ENCODE data around the gene PXDN.

DNA sequence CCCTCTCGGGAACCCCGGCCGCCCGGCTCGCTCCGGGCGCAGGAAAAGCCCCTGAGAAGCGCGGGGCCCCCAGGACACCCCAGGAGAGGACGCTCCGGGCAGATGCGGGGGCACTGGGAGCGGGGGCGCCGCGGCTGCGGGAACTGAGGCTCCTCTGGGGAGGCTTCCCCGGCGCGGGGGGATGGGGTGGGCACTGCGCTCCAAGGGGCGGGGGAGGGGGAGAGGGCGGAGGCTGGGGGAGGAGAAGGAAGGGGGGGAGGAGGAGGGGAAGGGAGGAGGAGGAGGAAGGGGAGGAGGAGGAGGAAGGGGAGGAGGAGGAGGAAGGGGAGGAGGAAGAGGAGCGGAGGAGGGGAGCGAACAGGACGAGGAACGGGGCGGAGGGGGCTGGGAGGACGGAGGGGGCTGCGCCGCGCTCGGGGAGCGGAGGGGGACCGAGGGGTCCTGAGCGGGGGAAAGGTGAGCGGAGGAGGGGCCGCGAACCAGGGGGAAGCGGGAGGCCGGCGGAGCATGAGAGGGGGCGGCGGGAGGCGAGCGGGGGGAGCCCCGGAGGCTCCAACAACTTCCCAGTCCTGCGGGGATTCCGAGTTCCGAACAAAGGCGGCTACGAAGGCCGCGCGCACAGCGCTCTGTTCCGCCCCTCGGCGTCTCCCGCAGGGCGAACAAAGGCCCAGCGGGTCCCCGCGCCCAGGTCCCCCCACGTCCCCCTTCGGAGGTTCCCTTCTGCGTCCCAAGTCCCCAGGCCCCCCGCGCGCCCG lies 742 bp downstream of the PXDN start:
- TF ChIP-seq EZH2 (conservative IDR thresholded peaks at IDR 0.05; ENCODE audit: low read depth, low read length) (no peak), ELF1 (CRISPR knock-in tag; IDR thresholded peaks at IDR 0.05) (no peak), MXI1 (IDR thresholded peaks at IDR 0.05; ENCODE audit: borderline replicate concordance, low read depth, low read length) (no peak), MAZ (IDR thresholded peaks at IDR 0.05; ENCODE audit: borderline replicate concordance, low read depth, low read length) (no peak), MAZ (CRISPR knock-in tag; IDR thresholded peaks at IDR 0.05; ENCODE audit: low read depth) (no peak), TCF7 (IDR thresholded peaks at IDR 0.05; ENCODE audit: low read depth) (no peak), ZNF547 (CRISPR knock-in tag; IDR thresholded peaks at IDR 0.05) (no peak), PREB (CRISPR knock-in tag; IDR thresholded peaks at IDR 0.05) (no peak), HNRNPLL (IDR thresholded peaks at IDR 0.05; ENCODE audit: low read depth, low read length, poor library complexity, severe bottlenecking) (no peak), USF2 (IDR thresholded peaks at IDR 0.05; ENCODE audit: low read depth, low read length) (no peak), USF2 (CRISPR knock-in tag; IDR thresholded peaks at IDR 0.05; ENCODE audit: borderline replicate concordance) (no peak)
- TF ChIP-seq, protein P1, sequence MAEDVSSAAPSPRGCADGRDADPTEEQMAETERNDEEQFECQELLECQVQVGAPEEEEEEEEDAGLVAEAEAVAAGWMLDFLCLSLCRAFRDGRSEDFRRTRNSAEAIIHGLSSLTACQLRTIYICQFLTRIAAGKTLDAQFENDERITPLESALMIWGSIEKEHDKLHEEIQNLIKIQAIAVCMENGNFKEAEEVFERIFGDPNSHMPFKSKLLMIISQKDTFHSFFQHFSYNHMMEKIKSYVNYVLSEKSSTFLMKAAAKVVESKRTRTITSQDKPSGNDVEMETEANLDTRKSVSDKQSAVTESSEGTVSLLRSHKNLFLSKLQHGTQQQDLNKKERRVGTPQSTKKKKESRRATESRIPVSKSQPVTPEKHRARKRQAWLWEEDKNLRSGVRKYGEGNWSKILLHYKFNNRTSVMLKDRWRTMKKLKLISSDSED (CRISPR knock-in tag; IDR thresholded peaks at IDR 0.05), result no peak
- TF ChIP-seq, protein P2, sequence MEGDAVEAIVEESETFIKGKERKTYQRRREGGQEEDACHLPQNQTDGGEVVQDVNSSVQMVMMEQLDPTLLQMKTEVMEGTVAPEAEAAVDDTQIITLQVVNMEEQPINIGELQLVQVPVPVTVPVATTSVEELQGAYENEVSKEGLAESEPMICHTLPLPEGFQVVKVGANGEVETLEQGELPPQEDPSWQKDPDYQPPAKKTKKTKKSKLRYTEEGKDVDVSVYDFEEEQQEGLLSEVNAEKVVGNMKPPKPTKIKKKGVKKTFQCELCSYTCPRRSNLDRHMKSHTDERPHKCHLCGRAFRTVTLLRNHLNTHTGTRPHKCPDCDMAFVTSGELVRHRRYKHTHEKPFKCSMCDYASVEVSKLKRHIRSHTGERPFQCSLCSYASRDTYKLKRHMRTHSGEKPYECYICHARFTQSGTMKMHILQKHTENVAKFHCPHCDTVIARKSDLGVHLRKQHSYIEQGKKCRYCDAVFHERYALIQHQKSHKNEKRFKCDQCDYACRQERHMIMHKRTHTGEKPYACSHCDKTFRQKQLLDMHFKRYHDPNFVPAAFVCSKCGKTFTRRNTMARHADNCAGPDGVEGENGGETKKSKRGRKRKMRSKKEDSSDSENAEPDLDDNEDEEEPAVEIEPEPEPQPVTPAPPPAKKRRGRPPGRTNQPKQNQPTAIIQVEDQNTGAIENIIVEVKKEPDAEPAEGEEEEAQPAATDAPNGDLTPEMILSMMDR (CRISPR knock-in tag; IDR thresholded peaks at IDR 0.05), result no peak
